Amniotic stem cell (primary cell): Measurements from ENCODE around the gene NCAPG.

ENCODE experiments used
- DNase-seq: peaks from one replicate; lab custom pipeline; 2025; lab: John Stamatoyannopoulos, UW

NCAPG gene, protein sequence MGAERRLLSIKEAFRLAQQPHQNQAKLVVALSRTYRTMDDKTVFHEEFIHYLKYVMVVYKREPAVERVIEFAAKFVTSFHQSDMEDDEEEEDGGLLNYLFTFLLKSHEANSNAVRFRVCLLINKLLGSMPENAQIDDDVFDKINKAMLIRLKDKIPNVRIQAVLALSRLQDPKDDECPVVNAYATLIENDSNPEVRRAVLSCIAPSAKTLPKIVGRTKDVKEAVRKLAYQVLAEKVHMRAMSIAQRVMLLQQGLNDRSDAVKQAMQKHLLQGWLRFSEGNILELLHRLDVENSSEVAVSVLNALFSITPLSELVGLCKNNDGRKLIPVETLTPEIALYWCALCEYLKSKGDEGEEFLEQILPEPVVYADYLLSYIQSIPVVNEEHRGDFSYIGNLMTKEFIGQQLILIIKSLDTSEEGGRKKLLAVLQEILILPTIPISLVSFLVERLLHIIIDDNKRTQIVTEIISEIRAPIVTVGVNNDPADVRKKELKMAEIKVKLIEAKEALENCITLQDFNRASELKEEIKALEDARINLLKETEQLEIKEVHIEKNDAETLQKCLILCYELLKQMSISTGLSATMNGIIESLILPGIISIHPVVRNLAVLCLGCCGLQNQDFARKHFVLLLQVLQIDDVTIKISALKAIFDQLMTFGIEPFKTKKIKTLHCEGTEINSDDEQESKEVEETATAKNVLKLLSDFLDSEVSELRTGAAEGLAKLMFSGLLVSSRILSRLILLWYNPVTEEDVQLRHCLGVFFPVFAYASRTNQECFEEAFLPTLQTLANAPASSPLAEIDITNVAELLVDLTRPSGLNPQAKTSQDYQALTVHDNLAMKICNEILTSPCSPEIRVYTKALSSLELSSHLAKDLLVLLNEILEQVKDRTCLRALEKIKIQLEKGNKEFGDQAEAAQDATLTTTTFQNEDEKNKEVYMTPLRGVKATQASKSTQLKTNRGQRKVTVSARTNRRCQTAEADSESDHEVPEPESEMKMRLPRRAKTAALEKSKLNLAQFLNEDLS

DNA sequence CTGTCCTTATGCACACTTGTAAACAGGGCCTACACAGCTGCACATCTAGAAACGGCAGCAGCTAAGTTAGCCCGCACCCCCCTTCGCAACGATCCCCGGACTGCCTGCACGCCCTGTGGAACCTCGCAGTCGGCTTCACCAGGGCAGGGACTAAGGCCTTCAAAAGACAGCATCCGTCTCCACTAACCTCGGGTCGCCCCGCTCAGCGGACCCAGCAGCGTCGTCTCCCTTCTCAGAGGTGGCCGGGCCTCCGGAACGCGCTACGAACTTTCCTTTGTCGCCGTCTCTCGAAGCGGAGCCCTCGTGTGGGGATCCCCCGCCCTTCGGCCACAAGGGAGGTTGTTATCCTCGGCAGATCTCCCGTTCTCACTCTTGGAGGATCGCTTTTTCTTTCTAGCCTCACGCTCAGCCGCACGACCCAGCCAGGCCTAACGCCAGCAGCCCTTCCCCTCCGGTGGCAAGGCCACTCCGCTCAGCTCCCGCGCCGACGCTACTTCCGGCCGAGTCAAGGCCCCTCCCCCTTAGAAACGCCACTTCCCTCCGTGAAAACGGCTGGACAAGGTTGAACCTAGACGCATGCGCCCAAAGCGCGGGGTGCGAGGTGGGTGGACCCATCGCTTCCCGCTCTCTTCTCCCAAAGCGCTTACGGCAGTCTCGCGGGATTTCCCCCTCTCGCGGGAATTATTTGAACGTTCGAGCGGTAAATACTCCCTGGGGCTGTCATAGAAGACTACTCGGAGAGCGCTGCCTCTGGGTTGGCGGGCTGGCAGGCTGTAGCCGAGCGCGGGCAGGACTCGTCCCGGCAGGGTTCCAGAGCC, at the start of gene NCAPG, which contains the start of gene DCAF16:
TSS of gene NCAPG (plus strand) at position 720 of the 818 bp plus-strand sequence. CDS start 99 bp downstream, outside the sequence.
TSS of gene DCAF16 (minus strand) at position 498 of the 818 bp plus-strand sequence. CDS start 6,616 bp downstream, outside the sequence.
- peak; percentile 98 for DNase-seq

- DNase-seq, result no peak
Measured at GRCh38 chr4:17761062-17761461, 49.7 kb upstream of the NCAPG start.

DNA sequence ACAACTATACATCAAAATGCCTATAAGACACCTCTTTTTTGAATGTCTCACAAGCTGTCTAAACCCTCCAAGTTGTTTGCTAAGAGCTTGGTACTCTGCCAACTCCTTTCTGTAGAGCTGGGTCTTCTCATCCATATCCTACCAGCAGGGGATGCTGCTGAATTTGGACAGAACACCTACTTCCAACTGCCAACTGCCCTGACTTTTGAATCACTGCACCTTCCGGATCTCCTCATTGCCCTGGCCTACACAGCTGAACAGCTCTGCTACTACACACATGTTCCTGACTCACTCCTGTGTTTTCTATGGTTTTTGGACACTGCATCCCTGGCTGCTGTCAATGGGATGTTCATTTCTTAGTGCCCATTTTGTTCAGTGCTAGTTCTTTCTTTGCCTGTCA, 48.1 kb upstream of the NCAPG start:
- no peak for DNase-seq

DNA sequence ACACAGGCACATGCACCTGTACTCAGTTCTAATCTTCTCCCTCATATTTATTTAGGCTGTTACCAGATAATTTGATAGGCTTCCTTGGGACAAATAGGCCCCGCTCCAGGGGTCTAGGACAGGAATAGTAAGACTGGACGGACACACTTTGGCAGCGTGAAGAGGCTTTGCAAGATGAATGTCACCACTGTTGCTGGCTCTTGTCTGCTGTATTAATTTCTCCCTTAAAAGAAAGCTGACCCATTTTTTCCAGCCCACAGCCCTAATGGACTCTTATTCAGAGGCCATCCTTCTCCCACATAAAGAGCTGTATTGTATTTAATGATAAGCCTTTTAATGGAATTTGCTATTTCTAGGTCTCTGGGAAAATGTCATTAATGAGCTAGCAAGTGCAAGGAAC, 47.4 kb upstream of the NCAPG start:
- DNase-seq, result no peak

GRCh38 chr4:17763931-17764330, 46.8 kb upstream of the NCAPG start:
- no peak for DNase-seq

DNA sequence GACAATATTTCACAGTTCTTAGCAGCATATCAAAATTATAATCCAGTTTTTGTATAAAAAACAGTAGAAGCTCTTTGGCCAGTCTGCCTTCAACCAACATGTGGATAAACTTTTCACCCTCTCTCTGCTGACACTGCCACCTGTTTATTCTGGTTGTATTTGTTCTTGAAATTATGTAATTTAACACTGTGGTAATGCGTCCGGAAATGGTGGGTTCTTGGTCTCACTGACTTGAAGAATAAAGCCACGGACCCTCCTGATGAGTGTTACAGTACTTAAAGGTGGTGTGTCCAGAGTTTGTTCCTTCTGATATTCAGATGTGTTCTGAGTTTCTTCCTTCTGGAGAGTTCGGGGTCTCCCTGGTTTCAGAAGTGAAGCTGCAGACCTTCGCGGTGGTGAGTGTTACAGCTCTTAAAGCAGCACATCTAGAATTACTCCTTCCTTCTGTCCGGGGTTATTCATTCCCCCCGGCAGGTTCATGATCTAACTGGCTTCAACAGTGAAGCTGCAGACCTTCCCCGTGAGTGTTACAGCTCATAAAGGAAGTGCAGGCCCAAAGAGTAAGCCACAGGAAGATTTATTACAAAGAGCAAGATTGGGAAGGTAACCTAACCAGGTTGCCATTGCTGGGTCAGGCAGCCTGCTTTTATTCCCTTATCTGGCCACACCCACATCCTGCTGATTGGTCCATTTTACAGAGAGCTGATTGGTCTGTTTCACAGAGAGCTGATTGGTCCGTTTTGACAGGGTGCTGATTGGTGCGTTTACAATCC, 45.1 kb upstream of the NCAPG start:
- DNase-seq, result no peak

DNA sequence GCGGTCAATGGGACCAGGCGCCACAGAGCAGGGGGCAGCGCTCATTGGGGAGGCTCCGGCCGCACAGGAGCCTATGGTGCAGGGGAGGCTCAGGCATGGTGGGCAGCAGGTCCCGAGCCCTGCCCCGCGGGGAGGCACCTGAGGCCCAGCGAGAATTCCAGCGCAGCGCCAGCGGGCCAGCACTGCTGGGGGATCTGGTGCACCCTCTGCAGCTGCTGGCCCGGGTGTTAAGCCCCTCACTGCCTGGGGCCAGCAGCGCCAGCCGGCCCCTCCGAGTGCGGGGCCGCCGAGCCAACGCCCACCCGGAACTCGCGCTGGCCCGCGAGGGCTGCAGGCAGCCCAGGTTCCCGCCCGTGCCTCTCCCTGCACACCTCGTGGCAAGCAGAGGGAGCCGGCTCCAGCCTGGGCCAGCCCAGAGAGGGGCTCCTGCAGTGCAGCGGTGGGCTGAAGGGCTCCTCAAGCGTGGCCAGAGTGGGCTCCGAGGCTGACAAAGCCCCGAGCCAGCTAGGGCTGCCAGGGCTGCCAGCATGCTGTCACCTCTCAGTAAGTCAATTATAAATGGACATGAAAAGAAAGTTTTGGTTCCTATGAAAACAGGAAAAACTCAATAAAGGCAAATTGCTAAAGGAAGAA, 43.8 kb upstream of the NCAPG start:
- no peak for DNase-seq

- DNase-seq, result no peak
Measured at GRCh38 chr4:17769406-17770174, 41.2 kb upstream of the NCAPG start.

DNA sequence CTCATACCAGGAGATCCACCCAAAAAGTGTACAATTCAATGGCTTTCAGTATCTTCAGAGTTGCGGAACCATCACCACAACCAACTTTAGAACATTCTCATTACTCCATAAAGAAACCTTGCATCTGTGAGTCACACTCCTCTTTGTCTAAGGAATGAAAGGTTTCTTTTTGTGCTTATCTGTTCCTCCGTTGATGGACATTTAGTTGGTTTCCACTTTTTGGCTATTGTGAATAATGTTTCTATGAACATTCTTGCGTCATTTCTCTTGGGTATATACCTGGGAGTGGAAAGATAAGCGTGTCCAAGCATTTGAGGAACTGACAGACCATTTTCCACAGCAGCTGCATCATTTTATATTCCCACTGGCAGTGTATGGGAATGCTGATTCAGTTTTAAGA, 39.9 kb upstream of the NCAPG start:
- DNase-seq, result no peak

DNA sequence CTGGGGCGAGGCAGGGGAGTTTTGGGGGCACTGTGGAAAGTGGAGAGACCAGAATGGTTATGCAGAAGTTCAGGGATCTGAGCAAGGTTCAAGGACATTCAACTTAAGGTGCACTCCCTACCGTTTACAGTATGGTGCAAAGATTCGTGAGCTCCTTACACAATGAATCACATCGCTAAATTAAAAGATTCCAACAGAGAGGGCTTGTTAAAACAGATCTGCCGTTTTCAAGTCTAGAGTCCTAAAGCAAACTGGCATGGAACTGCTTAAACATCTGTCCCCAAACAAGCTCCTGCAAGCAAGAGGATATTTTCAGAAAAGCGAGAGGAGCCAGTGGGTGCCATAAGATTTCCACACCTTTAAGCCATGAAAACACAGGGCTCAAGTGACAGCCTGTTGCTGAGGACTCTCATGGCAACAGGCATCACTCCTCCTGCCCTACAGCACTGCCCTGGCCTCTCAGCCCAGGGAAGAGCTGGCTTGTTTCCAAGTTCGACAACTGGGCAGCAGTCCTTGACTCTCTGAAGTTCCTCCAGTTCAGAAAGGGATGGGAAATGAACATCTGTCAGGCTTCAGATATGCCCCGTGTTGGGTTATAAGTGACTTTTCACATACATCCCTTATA, 39.4 kb upstream of the NCAPG start:
- DNase-seq, result no peak

- DNase-seq, result no peak
Measured at GRCh38 chr4:17773135-17773698, 37.6 kb upstream of the NCAPG start.

DNA sequence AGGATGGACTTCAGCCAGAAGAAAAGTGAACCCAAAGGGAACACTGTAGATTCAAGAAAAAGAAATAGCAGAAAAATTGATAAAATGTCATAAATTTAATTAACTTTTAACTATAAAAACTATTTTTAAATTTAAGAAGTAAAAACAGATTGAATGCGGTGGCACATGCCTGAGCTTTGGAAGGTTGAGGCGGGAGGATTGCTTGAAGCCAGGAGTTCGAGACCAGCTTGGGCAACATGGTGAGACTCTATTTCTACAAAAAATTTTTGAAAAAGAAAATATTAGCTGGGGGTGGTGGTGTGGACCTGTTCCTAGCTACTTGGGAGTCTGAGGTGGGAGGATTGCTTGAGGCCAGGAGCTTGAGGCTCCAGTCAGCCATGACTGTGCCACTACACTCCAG, 32.3 kb upstream of the NCAPG start:
- DNase-seq, result no peak

GRCh38 chr4:17780501-17781299, 30.1 kb upstream of the NCAPG start:
- no peak for DNase-seq

- no peak for DNase-seq
Measured at GRCh38 chr4:17781300-17782287, 29.2 kb upstream of the NCAPG start, which contains the start of gene FAM184B. TSS of gene FAM184B (minus strand) at chr4:17781621. CDS start at chr4:17781299, 322 bp downstream.

- DNase-seq, result no peak
Measured at GRCh38 chr4:17785858-17786257, 24.9 kb upstream of the NCAPG start.

DNA sequence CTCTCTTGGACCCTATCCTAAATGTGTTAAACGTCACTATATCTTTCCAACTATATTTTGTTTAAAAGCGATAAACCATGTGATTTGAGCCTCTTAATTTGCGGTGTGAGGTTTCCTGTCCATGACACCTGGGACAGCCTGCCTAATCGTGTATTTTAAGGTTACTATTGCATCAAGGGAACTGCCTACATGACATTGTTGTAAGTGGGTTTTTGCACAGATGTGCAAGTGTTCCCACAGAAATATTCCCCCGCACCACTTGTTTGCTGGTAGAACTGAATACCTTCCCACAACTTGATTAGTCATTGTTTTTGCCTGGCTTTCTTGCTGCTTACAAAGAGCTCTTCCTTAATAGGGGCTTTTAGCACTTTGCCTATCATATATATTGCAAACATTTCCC, 24.2 kb upstream of the NCAPG start:
- no peak for DNase-seq

- no peak for DNase-seq
Measured at GRCh38 chr4:17787315-17787714, 23.5 kb upstream of the NCAPG start.
